Endothelial cell of umbilical vein (primary cell): ENCODE results near the gene GMPPA.

ENCODE experiments used
- CTCF ChIP-seq, 2 donors: IDR thresholded peaks; 1 replicate in 1 of 2; 2 replicates in 1 of 2; pipeline ENCODE4 v1.5.1; 2011; ENCODE audit warnings: low read length in 2 of 2, mild to moderate bottlenecking in 2 of 2, moderate library complexity in 2 of 2, control low read depth in 1 of 2, inconsistent platforms in 1 of 2, low read depth in 1 of 2; ENCODE audit not compliant: insufficient read depth in 1 of 2; ENCODE audit errors: extremely low read depth in 1 of 2
- EZH2 ChIP-seq: IDR thresholded peaks from 2 replicates; pipeline ENCODE4 v1.6.1; 2012; ENCODE audit warnings: borderline replicate concordance, low read depth, mild to moderate bottlenecking, moderate library complexity, low read length, inconsistent platforms; ENCODE audit not compliant: severe bottlenecking
- JUN ChIP-seq: IDR thresholded peaks from 2 replicates; pipeline ENCODE4 v1.6.1; 2011; ENCODE audit warnings: borderline replicate concordance, low read depth; ENCODE audit not compliant: insufficient read length, insufficient read depth
- MAX ChIP-seq: IDR thresholded peaks from 2 replicates; pipeline ENCODE4 v1.6.1; 2011; ENCODE audit not compliant: insufficient read depth, insufficient read length
- MYC ChIP-seq: IDR thresholded peaks from one replicate; pipeline ENCODE4 v1.6.1; 2011; ENCODE audit warnings: mild to moderate bottlenecking, low read depth, low read length
- POLR2A ChIP-seq: IDR thresholded peaks from 2 replicates; pipeline ENCODE4 v1.6.1; 2012; ENCODE audit warnings: low read depth, mild to moderate bottlenecking, control low read depth, low read length
- POLR2AphosphoS5 ChIP-seq: IDR thresholded peaks from 2 replicates; pipeline ENCODE4 v1.6.1; 2012; ENCODE audit warnings: low read depth, mild to moderate bottlenecking, control low read depth, low read length, moderate library complexity; ENCODE audit not compliant: insufficient read depth

- no peak for TF ChIP-seq CTCF (IDR thresholded peaks at IDR 0.05; ENCODE audit: extremely low read depth in 1 of 2, insufficient read depth in 1 of 2, low read depth in 1 of 2, low read length in 2 of 2)
- no peak for TF ChIP-seq JUN
- no peak for TF ChIP-seq EZH2
- TF ChIP-seq POLR2AphosphoS5 = no peak
- no peak for TF ChIP-seq MAX
- TF ChIP-seq MYC = no peak
- no peak for TF ChIP-seq POLR2A
Observed at GRCh38 chr2:219475278-219475677, 23.4 kb upstream of the GMPPA start.
